Neural progenitor cell (in vitro differentiated cells): ENCODE measurements around the gene PUM2. TPM values are rescaled to one million over a fixed set of nuclear protein-coding genes. Genes with fewer than 3 reads are reported as not detected.

Experiments
- DNase-seq: peaks from one replicate; pipeline ENCODE4 v3.0.0-alpha.2; 2016; ENCODE audit warnings: low spot score
- H2AFZ ChIP-seq: fragments of 200-600 bp; sonication (generic); replicated peaks from 2 replicates; pipeline ENCODE4 v1.6.1; 2016; ENCODE audit warnings: antibody characterized with exemption
- H3F3A ChIP-seq: fragments of 200-600 bp; sonication (generic); 2 replicates; pipeline ENCODE4 v1.6.1; 2016; ENCODE audit warnings: antibody characterized with exemption, low read depth
- H3K27ac ChIP-seq: fragments of 200-600 bp; sonication (generic); 2 replicates; pipeline ENCODE4 v1.5.1; 2016; ENCODE audit warnings: mild to moderate bottlenecking
- H3K27me3 ChIP-seq: fragments of 200-600 bp; sonication (generic); 2 replicates; pipeline ENCODE4 v1.6.1; 2016; ENCODE audit warnings: mild to moderate bottlenecking, moderate library complexity
- H3K36me3 ChIP-seq: fragments of 200-600 bp; sonication (generic); 2 replicates; pipeline ENCODE4 v1.5.1; 2016
- H3K4me1 ChIP-seq: fragments of 200-600 bp; sonication (generic); 2 replicates; pipeline ENCODE4 v1.6.1; 2016; ENCODE audit warnings: mixed run types
- H3K4me2 ChIP-seq: fragments of 200-600 bp; sonication (generic); 2 replicates; pipeline ENCODE4 v1.6.1; 2016
- H3K4me3 ChIP-seq: fragments of 200-600 bp; sonication (generic); 2 replicates; pipeline ENCODE4 v1.5.1; 2016
- H3K79me2 ChIP-seq: fragments of 200-600 bp; sonication (generic); 2 replicates; pipeline ENCODE4 v1.6.1; 2016; ENCODE audit warnings: low read depth
- H3K9ac ChIP-seq: fragments of 200-600 bp; sonication (generic); 2 replicates; pipeline ENCODE4 v1.6.1; 2016
- H3K9me3 ChIP-seq: fragments of 200-600 bp; sonication (generic); 2 replicates; pipeline ENCODE4 v1.5.1; 2016; ENCODE audit warnings: low read depth
- H4K20me1 ChIP-seq: fragments of 200-600 bp; sonication (generic); 2 replicates; pipeline ENCODE4 v1.6.1; 2016; ENCODE audit warnings: low read depth
- H3K27ac Mint-ChIP-seq: 3 replicates; pipeline ENCODE4 v1.8.0; 2021; ENCODE audit warnings: mixed read lengths
- H3K27me3 Mint-ChIP-seq: 2 replicates; pipeline ENCODE4 v1.8.0; 2022; ENCODE audit warnings: low read depth, mild to moderate bottlenecking, inconsistent platforms, moderate library complexity, mixed read lengths; ENCODE audit not compliant: insufficient read depth
- H3K36me3 Mint-ChIP-seq: 3 replicates; pipeline ENCODE4 v1.8.0; 2021; ENCODE audit warnings: mixed read lengths
- H3K4me1 Mint-ChIP-seq: 3 replicates; pipeline ENCODE4 v1.8.0; 2021; ENCODE audit warnings: mixed read lengths
- H3K4me3 Mint-ChIP-seq: 3 replicates; pipeline ENCODE4 v1.8.0; 2021; ENCODE audit warnings: mild to moderate bottlenecking, moderate library complexity, mixed read lengths
- H3K9me3 Mint-ChIP-seq: 3 replicates; pipeline ENCODE4 v1.8.0; 2020; ENCODE audit warnings: mixed read lengths
- EZH2 ChIP-seq: fragments of 200-600 bp; sonication (generic); IDR thresholded peaks from 2 replicates; pipeline ENCODE4 v1.6.1; 2017; ENCODE audit warnings: antibody characterized with exemption, mild to moderate bottlenecking, moderate library complexity
- EZH2phosphoT487 ChIP-seq: fragments of 200-600 bp; sonication (generic); IDR thresholded peaks from 2 replicates; pipeline ENCODE4 v1.6.1; 2017; ENCODE audit warnings: antibody characterized with exemption
- total RNA-seq: library from RNA; depleted of rRNA; stranded (reverse); fragments of >200 nt; gene quantifications from 2 replicates; pipeline ENCODE4 v1.2.3, GENCODE V29; 2015; ENCODE audit warnings: low replicate concordance
- TF ChIP-seq, protein P1 (sequence below): fragments of 200-600 bp; sonication (generic); IDR thresholded peaks from 2 replicates; pipeline ENCODE4 v1.5.1; 2017; ENCODE audit warnings: antibody characterized with exemption, mild to moderate bottlenecking

PUM2 gene
- total RNA-seq, 1 donor from 2014 or later: 88.4 TPM

DNA sequence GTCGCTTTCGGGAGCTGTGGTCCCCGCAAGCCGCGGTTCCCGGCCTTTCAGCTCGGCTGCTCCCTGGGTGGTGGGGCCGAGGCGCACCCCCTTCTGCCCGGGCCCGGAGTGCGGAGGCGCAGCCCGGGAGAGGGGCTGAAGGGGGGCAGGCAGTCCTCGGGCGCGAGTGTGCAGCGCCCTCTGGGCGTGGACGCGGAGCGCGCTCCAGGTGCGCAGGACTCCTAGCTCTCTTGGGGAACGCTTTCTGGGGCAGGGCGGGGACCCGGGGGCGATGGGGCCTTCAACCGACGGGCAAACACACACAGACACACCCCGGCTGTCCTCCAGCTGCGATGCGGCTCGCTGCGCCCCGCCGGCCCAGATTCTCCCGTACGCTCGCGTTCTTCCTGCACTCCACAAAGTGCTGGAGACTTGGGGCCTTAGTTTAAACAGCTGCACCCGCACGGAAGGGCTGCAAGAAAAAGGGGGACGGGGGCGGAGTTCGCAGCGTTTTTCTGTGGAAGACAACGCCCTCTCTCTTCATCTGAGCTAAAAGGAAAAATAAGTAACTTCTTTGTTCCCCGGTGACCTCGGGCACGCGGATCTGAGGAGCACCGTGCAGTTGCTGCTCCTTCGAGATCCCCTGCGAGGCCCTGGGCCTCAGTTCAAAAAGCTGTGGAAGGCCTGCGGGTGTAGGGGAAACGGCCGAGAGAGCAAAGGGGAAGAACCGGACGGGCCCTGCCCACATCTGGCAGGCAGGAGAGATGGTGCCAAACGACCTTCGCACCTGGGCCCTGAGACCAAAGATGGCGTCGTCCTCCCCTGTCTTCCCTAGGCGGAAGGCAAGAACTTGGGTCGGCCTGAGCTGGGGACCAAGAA is 125.1 kb downstream of the PUM2 start:
- Histone ChIP-seq H3K4me3 (peak overlapping the region; percentile 77), H3K27me3 (peaks cover 9% of the 10 kb centered on the region), H3K36me3 (no peaks in the 10 kb centered on the region), H3K4me2 (peak overlapping the region; percentile 99), H3K27ac (no peak overlapping the region), H4K20me1 (peaks cover 26% of the 10 kb centered on the region), H2AFZ (peak overlapping the region; percentile 75), H3K9me3 (no peaks in the 10 kb centered on the region), H3K79me2 (peaks cover 38% of the 10 kb centered on the region), H3F3A (peaks cover 24% of the 10 kb centered on the region), H3K4me1 (peaks cover 25% of the 10 kb centered on the region), H3K9ac (no peak overlapping the region)
- Mint-ChIP-seq H3K27ac (no peak overlapping the region), H3K4me3 (peak overlapping the region; percentile 86), H3K9me3 (no peaks in the 10 kb centered on the region), H3K36me3 (no peaks in the 10 kb centered on the region), H3K27me3 (peaks cover 10% of the 10 kb centered on the region), H3K4me1 (peaks cover 28% of the 10 kb centered on the region)
- TF ChIP-seq EZH2phosphoT487: no peak
- TF ChIP-seq EZH2: peak; percentile 46
- TF ChIP-seq, protein P1, sequence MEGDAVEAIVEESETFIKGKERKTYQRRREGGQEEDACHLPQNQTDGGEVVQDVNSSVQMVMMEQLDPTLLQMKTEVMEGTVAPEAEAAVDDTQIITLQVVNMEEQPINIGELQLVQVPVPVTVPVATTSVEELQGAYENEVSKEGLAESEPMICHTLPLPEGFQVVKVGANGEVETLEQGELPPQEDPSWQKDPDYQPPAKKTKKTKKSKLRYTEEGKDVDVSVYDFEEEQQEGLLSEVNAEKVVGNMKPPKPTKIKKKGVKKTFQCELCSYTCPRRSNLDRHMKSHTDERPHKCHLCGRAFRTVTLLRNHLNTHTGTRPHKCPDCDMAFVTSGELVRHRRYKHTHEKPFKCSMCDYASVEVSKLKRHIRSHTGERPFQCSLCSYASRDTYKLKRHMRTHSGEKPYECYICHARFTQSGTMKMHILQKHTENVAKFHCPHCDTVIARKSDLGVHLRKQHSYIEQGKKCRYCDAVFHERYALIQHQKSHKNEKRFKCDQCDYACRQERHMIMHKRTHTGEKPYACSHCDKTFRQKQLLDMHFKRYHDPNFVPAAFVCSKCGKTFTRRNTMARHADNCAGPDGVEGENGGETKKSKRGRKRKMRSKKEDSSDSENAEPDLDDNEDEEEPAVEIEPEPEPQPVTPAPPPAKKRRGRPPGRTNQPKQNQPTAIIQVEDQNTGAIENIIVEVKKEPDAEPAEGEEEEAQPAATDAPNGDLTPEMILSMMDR: peak; percentile 63
- DNase-seq: peak; percentile 89

DNA sequence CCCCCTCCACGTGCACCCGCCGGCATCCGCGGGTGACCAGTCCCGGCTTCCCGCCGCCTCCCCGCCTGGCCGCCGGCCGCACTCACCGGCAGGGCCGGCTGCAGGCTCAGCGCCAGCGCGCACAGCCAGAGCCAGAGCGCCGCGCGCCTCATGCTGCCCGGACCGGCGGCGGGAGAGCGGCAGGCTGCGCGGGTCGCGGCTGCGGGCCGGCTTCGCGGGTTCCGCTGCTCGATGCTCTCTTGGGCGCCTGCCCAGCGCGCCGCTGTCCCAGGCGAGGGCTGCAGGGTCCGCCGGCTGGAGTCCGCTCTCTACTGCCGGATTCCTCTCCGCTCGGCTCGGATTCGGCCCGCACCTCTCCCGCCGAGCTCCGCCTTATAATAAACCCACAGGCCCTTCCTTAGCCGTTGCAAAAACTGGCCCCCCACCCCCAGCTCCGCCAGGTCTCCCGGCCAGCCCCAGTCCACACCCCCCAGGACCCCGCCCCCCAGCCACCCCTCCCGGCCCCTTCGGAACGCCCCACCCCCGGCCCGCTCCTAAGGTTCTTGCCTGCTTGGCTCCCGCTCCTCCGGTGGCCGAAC is 125.8 kb downstream of the PUM2 start, which contains the start of gene SDC1:
TSS of gene SDC1 (minus strand) at position 415 of the 578 bp plus-strand sequence. CDS start at position 152, 263 bp downstream.
- Histone ChIP-seq H3K4me1 (peaks cover 25% of the 10 kb centered on the region), H3K27me3 (peaks cover 9% of the 10 kb centered on the region), H3K79me2 (peaks cover 45% of the 10 kb centered on the region), H3K36me3 (no peaks in the 10 kb centered on the region), H3F3A (peaks cover 24% of the 10 kb centered on the region), H3K9ac (peak within 1 kb of the TSS; percentile 62), H3K4me3 (peak within 1 kb of the TSS; percentile 77), H4K20me1 (peaks cover 33% of the 10 kb centered on the region), H3K27ac (no peak within 1 kb of the TSS), H3K9me3 (no peaks in the 10 kb centered on the region), H2AFZ (peak within 1 kb of the TSS; percentile 75), H3K4me2 (peak within 1 kb of the TSS; percentile 99)
- DNase-seq: peak; percentile 84
- Mint-ChIP-seq H3K9me3 (no peaks in the 10 kb centered on the region), H3K4me3 (peak within 1 kb of the TSS; percentile 86), H3K27ac (no peak within 1 kb of the TSS), H3K36me3 (no peaks in the 10 kb centered on the region), H3K27me3 (peaks cover 9% of the 10 kb centered on the region), H3K4me1 (peaks cover 33% of the 10 kb centered on the region)
- TF ChIP-seq, protein P1: no peak
- TF ChIP-seq EZH2phosphoT487 (no peak), EZH2 (no peak)

DNA sequence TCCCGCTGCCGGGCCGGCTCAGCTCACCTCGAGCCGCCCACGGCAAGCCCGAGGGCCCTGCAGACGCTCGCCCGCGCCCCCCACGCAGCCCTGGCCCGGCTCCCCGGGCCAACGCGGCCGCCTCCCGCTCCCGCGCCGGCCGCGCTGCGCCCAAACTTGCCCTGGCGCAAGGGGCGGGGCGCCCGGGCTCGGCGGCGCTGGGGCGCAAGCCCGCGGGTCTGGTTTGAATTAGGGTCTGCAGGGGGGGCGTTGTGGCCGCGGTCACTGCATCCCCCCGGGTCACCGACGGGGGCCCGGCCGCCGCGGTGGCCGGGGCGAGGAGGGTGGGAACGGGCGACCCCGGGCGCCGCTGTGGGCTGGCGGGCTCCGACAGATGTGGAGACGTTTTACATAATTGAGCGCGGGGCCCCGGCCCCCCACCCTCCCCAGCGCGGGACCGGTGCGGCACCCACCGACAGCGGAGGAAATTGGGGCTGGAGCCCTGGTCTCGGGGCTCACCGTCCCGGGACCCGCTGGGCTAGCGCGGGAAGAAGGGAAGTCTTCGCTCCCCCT is 126.4 kb downstream of the PUM2 start:
- H3K36me3 ChIP-seq: no peaks in the 10 kb centered on the region
- H3K4me3 ChIP-seq: peak overlapping the region; percentile 77
- peak overlapping the region; percentile 99 for H3K4me2 ChIP-seq
- Mint-ChIP-seq H3K27ac (no peak overlapping the region), H3K9me3 (no peaks in the 10 kb centered on the region), H3K36me3 (no peaks in the 10 kb centered on the region), H3K27me3 (peaks cover 6% of the 10 kb centered on the region), H3K4me1 (peaks cover 33% of the 10 kb centered on the region), H3K4me3 (no peak overlapping the region)
- no peaks in the 10 kb centered on the region for H3K9me3 ChIP-seq
- TF ChIP-seq, protein P1: no peak
- TF ChIP-seq EZH2: no peak
- no peak for TF ChIP-seq EZH2phosphoT487
- H3K4me1 ChIP-seq: peaks cover 25% of the 10 kb centered on the region
- no peak overlapping the region for H3K27ac ChIP-seq
- H4K20me1 ChIP-seq: peaks cover 39% of the 10 kb centered on the region
- H3K79me2 ChIP-seq: peaks cover 51% of the 10 kb centered on the region
- peak overlapping the region; percentile 75 for H2AFZ ChIP-seq
- DNase-seq: peak; percentile 64
- H3K27me3 ChIP-seq: peaks cover 9% of the 10 kb centered on the region
- H3K9ac ChIP-seq: peak overlapping the region; percentile 62
- H3F3A ChIP-seq: peaks cover 24% of the 10 kb centered on the region
